Activated T-cell treated with anti-CD3 and anti-CD28 coated beads, Interleukin-2, amount 50 U/mL, for 4 hours (primary cell): Measurements from ENCODE around the gene PEX19. TPM values are rescaled to one million over a fixed set of nuclear protein-coding genes. Genes with fewer than 3 reads are reported as not detected.

Experiments
- ATAC-seq, 2 donors: fragments of 200-7000 bp; cut with Tn5 transposase; one replicate each; pipeline ENCODE4 v1.10.0; 2021
- DNase-seq: peaks from one replicate; pipeline ENCODE4 v3.0.0-alpha.2; 2020
- H3K27me3 Mint-ChIP-seq: one replicate; pipeline ENCODE4 v1.8.0; 2021; ENCODE audit warnings: low read depth, mixed read lengths
- H3K36me3 Mint-ChIP-seq: one replicate; pipeline ENCODE4 v1.8.0; 2022; ENCODE audit warnings: mixed read lengths; ENCODE audit not compliant: insufficient read depth
- H3K4me1 Mint-ChIP-seq: one replicate; pipeline ENCODE4 v1.8.0; 2021; ENCODE audit warnings: low read depth, mixed read lengths
- H3K4me3 Mint-ChIP-seq: one replicate; pipeline ENCODE4 v1.8.0; 2021; ENCODE audit warnings: mild to moderate bottlenecking, moderate library complexity, mixed read lengths
- H3K9me3 Mint-ChIP-seq: one replicate; pipeline ENCODE4 v1.8.0; 2021; ENCODE audit warnings: mixed read lengths
- total RNA-seq, 3 donors: library from RNA; stranded (reverse); gene quantifications; one replicate each; pipeline ENCODE4 v1.2.1, GENCODE V29; 2021

PEX19 gene
- total RNA-seq, 3 donors from 2014 or later = 55.1 to 64.3 (median 57.9) TPM

DNA sequence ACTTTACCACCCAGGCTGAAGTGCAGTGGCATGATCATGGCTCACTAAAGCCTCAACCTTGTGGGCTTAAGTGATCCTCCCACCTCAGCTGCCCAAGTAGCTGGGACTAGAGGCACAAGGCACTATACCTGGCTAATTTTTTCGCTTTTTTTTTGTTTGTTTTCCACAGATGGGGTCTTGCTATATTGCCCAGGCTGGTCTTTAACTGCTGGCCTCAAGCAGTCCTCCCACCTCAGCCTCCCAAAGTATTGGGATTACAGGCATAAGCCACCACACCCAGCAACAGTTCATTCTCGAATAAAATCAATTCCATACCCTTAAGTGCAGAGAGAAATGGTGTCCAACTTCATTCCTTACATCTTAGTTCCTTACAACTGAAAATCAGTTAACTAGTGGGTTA lies 47.4 kb downstream of the PEX19 start:
- no peak for DNase-seq

DNA sequence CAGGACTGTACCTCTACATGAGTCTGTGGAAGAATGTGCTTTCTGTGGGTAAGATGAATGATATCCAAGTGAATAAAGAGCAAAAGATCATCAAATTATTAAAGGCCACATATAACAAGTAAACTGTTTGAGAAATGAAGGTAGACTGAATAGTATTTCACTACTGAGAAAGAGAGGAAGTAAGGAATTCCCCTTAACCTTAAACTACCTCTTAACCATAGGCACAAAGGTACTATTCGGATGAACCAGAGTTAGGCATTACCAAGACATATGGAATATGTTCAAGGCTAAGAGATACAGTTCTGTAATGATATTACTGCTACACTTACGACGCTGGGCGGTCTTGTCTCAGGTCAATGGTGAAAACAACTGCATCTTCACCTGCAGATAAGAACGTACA lies 48.1 kb downstream of the PEX19 start:
- Mint-ChIP-seq H3K9me3 (no peaks in the 10 kb centered on the region), H3K4me1 (peaks cover 10% of the 10 kb centered on the region)

More for the DNA sequence above, 47.4 kb downstream of the PEX19 start:
- H3K9me3 Mint-ChIP-seq = no peaks in the 10 kb centered on the region
- no peaks in the 10 kb centered on the region for H3K27me3 Mint-ChIP-seq
- H3K36me3 Mint-ChIP-seq = peaks cover 43% of the 10 kb centered on the region
- peaks cover 10% of the 10 kb centered on the region for H3K4me1 Mint-ChIP-seq
- ATAC-seq = no peak
- H3K4me3 Mint-ChIP-seq = no peak overlapping the region

DNA sequence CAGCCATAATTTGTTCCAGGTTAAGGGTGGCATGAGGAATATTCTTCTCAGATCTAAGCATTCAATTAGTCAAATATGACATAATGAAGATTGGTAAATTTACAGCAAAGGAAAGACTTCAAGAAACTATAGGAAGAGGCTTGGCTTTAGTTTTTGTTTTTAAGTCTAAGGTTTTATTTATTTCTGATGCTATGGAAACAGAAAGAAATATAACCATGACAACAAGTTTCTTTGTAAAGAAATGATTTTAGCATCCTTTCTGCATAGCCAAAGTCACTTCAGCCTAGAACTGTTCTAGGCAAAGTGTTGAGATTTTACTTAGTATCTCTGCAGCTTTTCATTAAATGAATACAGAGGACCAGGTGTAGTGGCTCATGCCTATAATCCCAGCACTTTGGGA lies 52.0 kb downstream of the PEX19 start:
- Mint-ChIP-seq H3K4me1 (peaks cover 10% of the 10 kb centered on the region), H3K27me3 (no peaks in the 10 kb centered on the region), H3K9me3 (no peaks in the 10 kb centered on the region), H3K36me3 (peaks cover 46% of the 10 kb centered on the region), H3K4me3 (no peak overlapping the region)
- DNase-seq (no peak), ATAC-seq (no peak)

More for the DNA sequence above, 48.1 kb downstream of the PEX19 start:
- Mint-ChIP-seq H3K27me3 (no peaks in the 10 kb centered on the region), H3K36me3 (peaks cover 43% of the 10 kb centered on the region), H3K4me3 (no peak overlapping the region)
- ATAC-seq = no peak
- no peak for DNase-seq

DNA sequence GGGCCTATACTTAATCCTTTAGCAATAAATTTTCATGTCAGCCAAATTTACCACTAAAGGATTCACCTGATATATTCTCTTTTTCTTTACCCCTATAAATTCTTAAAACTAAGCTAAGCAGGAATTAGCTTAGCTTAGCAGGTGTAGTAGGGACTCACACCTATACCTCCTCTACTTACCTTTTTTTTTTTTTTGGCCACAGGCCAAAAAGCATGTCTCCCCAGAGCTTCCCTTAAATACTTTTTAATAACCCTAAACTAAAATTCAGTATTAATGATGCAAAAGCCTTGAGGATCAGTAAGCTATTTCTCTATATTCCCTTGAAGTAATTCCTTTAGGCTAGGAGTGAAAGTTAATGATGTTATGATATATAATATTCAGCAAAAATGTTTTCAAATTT lies 56.5 kb downstream of the PEX19 start:
- H3K4me3 Mint-ChIP-seq = no peak overlapping the region
- ATAC-seq (no peak), DNase-seq (no peak)
- H3K36me3 Mint-ChIP-seq = peaks cover 38% of the 10 kb centered on the region
- no peaks in the 10 kb centered on the region for H3K4me1 Mint-ChIP-seq
- no peaks in the 10 kb centered on the region for H3K9me3 Mint-ChIP-seq
- no peaks in the 10 kb centered on the region for H3K27me3 Mint-ChIP-seq

DNA sequence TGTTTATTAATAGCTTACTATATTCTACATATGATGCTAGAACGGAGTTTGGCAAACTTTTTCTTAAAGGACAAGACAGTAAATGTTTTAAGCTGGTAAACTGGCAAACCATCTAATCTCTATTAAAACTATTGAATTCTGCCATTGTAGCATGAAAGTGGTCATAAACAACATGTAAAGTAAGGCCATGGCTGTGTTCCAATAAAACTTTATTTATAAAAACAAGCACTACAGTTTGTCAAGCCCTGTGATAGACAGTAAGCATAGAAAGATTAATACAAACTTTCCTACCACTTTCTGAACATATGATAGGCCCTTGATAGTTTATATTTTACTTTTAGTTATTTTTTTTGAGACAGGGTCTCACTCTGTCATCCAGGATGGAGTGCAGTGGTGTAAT lies 57.4 kb downstream of the PEX19 start:
- Mint-ChIP-seq H3K4me1 (no peaks in the 10 kb centered on the region), H3K36me3 (peaks cover 46% of the 10 kb centered on the region), H3K9me3 (no peaks in the 10 kb centered on the region), H3K4me3 (no peak overlapping the region), H3K27me3 (no peaks in the 10 kb centered on the region)
- ATAC-seq = no peak
- DNase-seq = no peak

DNA sequence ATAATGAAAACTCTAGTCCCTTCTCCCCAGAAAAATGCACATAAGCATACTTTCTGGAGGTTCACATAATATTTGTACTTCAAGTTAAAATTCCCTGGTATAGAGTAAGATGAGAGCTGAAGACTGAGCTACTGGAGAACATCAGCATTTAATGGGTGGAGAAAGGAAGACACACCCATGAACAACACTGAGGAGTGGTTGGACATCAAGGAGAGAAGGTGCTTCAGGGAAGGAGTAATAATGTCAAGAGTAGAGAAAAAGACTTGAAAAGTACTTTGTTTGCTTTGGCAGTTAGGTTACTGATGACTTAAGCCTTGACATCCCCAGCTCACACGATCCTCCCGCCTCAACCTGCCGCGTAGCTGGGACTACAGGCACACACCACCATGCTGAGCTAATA lies 57.9 kb downstream of the PEX19 start:
- Mint-ChIP-seq H3K9me3 (no peaks in the 10 kb centered on the region), H3K27me3 (no peaks in the 10 kb centered on the region), H3K36me3 (peaks cover 51% of the 10 kb centered on the region)

More for the DNA sequence above, 57.9 kb downstream of the PEX19 start:
- ATAC-seq (no peak), DNase-seq (no peak)
- no peaks in the 10 kb centered on the region for H3K4me1 Mint-ChIP-seq
- H3K4me3 Mint-ChIP-seq = no peak overlapping the region

Other genes starting within 250 kb of the PEX19 start
- gene KCNJ10, start 215.0 kb downstream of the PEX19 start, total RNA-seq = under 1 TPM in 1 of 3 donors, not detected in 2; 0.32 TPM
- not detected for gene KCNJ9, start 203.6 kb downstream of the PEX19 start, total RNA-seq
- 10 to 100 TPM; 30.5 to 45.7 (median 43.1) TPM for gene IGSF8, start 186.5 kb downstream of the PEX19 start, total RNA-seq
- not detected for gene ATP1A2, start 169.4 kb downstream of the PEX19 start, total RNA-seq
- gene ATP1A4, start 133.5 kb downstream of the PEX19 start, total RNA-seq = not detected
- gene CASQ1, start 94.6 kb downstream of the PEX19 start, total RNA-seq = not detected
- 10 to 100 TPM; 83.2 to 99.6 (median 83.7) TPM for gene PEA15, start 79.7 kb downstream of the PEX19 start, total RNA-seq
- 10 to 100 TPM; 64.4 to 68.4 (median 65.0) TPM for gene DCAF8, start 22.6 kb downstream of the PEX19 start, total RNA-seq
- gene COPA, start 58.1 kb upstream of the PEX19 start, total RNA-seq = 100 to 1,000 TPM; 116 to 144 (median 121) TPM
- gene NCSTN, start 58.2 kb upstream of the PEX19 start, total RNA-seq = 10 to 100 TPM; 52.0 to 61.7 (median 60.5) TPM
- under 1 TPM; 0.30 to 0.45 (median 0.33) TPM for gene NHLH1, start 81.9 kb upstream of the PEX19 start, total RNA-seq
- gene VANGL2, start 115.4 kb upstream of the PEX19 start, total RNA-seq = under 1 TPM; 0.08 TPM
- 10 to 100 TPM; 19.4 to 26.6 (median 19.6) TPM for gene SLAMF6, start 238.1 kb upstream of the PEX19 start, total RNA-seq